G401 (cell line): ENCODE measurements around the gene ADK. TPM values are rescaled to one million over a fixed set of nuclear protein-coding genes. Genes with fewer than 3 reads are reported as not detected.

Source experiments
- DNase-seq: peaks from one replicate; pipeline ENCODE4 v3.0.0-alpha.2; 2015; ENCODE audit warnings: low spot score
- in situ Hi-C: cut with HindIII; loops from 2 replicates; pipeline ENCODE4 v1.10.0; 2016; ENCODE audit warnings: low sequenced_read_pairs, mixed read lengths
- total RNA-seq: library from RNA; depleted of rRNA; stranded (reverse); fragments of >200 nt; shearing (Covaris generic); gene quantifications from 2 replicates; pipeline ENCODE4 v1.2.3, GENCODE V29; 2014; rRNA removed

Gene ADK
- total RNA-seq = 96.2 and 99.5 TPM in 2 replicates

DNA sequence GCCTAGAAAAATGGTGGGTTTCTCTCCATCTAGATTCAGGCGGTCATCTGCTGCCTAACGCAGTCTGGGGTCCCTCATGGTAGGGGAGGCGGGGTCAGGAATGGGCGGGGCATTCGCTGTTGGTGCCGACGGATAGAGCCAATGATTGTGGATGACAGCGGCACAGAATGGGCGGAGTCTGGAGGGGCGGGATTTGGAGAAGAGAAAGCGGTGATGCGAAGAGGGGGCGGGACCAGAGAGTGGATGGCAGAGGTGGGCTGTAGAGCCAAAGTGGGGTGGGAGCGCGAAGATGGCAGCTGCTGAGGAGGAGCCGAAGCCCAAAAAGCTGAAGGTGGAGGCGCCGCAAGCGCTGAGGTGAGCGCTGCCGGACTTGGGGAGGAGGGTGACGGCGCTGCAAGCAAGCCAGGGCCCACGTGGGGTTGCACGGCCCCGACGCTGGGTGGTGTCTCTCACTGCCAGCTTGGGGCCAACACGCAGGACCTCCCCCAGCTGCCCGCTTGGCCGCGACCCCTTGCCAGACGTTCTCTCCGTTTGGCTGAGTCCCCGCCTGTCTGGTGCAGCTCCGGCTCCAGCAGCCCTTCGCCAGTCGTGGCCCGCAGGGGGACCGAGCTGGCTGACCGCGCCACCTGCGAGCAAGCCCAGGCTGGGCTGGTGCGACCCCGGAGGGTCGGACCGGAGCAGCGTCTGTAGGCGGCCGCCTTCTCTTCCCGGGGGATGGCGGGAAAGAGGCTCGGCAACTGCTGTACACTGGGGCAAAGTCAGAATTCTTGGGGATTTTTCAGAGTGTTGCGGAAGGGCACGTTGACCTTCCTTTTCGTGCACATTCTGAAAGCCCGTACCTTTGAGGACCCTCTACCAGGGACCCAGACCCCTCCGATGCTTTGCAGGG lies at the start of gene ADK:
ADK (plus strand) TSS at position 232 of the 889 bp plus-strand sequence; CDS start at position 290, 58 bp downstream.
- in situ Hi-C loops = no loop called here
- DNase-seq = peak; percentile 100

DNA sequence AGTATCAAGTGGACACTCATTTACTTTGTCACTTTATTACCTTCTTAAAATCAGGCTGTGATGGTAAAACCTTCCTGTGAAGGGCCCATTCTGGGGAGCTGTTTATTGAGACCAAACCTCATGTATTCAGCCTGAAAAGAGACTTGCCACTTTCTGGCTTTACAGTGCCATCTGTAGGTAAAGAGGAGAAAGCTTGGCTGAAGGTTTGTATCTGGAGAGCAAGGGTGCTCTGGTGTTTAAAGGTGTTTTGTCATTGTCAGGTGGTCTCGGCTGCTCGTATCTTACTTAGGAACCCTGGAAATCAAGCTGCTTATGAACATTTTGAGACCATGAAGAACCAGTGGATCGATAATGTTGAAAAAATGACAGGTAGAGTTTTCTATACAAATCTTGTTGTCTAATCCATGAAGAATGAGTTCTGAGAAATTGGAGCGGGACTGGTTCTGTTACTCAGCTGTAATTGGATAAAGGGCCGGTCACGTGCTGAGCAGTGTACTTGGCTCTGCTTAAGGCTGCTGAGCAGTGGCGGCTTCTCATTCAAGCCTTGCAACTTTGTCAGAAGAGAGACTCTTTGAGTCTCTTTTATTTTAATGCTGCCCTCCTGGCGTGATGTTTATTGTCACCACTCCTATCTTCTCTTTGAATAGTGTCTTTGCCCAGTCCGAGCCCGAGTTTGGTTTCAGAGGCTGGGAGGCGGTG lies 47.3 kb upstream of the ADK start:
- DNase-seq = peak; percentile 61
- in situ Hi-C loops = no loop called here

GRCh38 chr10:74104480-74104879 lies 46.5 kb upstream of the ADK start:
- in situ Hi-C loops = no loop called here

GRCh38 chr10:74104996-74105395 lies 46.0 kb upstream of the ADK start:
- in situ Hi-C loops = no loop called here
- peak; percentile 80 for DNase-seq

More at GRCh38 chr10:74104480-74104879, 46.5 kb upstream of the ADK start:
- DNase-seq = peak; percentile 79

DNA sequence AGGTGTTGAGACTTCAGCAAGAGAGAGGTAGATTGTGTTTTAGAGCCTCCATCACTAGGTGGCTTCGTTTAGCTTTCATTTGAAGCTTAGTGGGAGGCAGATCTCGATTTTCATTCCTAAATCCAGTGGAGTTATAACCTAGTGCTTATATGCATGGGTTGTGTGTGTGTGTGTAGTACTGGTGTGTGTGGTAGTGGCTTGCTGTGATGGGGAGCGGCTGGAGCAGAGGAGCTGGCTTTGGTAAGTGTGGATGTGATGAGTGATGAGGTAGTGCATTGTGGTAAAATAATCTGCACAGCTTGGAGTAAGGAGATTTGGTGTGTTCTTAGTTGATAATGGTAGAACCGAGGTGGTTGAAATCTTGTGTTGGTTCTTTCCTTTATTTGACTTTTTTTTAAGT lies 43.6 kb upstream of the ADK start:
- no peak for DNase-seq
- in situ Hi-C loops = no loop called here

DNA sequence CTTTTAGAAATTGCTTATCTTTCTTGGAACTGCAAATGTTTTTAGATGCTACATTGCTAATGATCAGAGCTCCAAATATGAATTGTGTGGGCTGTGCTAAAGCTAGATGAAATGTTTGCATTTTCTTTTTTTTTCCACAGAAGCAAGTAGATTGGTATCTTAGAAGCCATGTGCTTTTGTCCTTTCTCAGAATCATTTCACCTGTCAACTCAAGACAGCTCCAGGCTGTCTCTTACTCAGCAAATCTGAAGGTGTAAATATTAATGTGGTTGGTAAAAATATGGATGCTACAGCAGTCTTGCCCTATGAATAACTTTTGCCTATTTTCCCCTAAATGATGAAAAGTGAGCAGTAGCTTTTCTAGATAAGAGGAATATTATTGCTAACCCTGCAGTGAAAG lies 41.6 kb upstream of the ADK start:
- in situ Hi-C loops = no loop called here
- DNase-seq = no peak

DNA sequence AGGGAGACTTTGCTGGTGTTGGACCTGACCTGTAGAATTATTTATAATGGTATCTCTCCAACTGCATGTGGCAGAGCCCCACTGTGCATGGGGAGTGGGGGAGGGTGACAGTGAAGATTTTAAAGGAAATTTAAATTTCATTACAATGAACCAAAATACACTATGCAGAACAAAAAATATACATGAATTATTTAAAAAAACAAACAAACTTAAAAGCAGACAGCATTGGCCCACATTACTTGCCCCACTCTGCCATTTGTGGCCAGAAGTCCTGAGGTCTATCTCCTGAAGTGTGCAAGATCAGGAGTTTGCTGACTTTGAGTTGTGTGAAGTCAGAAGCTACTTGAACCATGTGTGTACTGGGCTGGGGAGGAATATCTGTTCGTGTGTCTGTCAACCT lies 40.9 kb upstream of the ADK start:
- DNase-seq = no peak
- in situ Hi-C loops = no loop called here

DNA sequence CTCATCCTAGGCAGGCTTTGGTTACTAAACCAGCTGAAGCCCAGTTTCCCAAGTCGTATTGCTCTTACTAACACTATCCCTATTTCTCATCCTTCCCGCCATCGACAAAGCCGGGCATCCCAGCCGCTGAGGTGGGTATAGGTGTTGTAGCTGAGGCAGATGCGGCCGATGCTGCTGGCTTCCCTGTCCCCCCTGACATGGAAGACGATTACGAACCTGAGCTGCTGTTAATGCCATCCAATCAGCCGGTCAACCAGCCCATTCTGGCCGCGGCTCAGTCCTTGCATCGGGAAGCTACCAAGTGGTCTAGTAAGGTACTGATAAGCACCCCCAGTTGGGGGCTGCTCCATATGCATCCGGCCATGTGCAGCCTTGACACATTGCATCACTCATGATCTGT lies 39.2 kb upstream of the ADK start:
- in situ Hi-C loops = no loop called here
- DNase-seq = no peak

GRCh38 chr10:74113546-74113945 lies 37.5 kb upstream of the ADK start:
- in situ Hi-C loops = no loop called here
- DNase-seq = no peak

DNA sequence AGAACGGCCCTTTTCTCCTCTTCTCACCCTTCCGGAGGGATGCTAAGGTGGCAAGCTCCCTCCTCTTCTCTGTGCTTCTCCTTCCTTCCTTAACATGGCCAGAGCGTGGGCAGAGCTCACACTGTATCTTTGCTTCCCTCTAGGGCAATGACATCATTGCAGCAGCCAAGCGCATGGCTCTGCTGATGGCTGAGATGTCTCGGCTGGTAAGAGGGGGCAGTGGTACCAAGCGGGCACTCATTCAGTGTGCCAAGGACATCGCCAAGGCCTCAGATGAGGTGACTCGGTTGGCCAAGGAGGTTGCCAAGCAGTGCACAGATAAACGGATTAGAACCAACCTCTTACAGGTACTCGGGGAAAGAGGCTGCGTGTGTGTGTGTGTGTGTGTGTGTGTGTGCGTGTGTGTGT lies 37.0 kb upstream of the ADK start:
- DNase-seq = peak; percentile 72
- in situ Hi-C loops = no loop called here

DNA sequence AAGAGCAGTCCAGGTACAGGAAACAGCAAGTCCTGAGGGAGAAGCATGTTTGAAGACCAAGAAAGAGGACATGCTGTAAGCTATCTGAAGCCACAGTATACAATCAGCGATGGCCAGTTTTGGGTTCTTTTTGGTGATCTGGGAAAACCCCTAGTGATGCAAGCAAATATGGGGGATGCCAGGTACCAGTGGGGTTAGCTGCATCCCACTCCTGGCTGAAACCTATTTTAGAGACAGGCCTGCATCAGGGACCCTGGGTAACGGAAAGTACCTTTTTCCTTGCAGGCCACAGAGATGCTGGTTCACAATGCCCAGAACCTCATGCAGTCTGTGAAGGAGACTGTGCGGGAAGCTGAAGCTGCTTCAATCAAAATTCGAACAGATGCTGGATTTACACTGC lies 33.3 kb upstream of the ADK start:
- in situ Hi-C loops = no loop called here
- no peak for DNase-seq

GRCh38 chr10:74118804-74119203 lies 32.2 kb upstream of the ADK start:
- DNase-seq = no peak
- in situ Hi-C loops = no loop called here

- in situ Hi-C loops = no loop called here
- DNase-seq = peak; percentile 27
These were observed 30.1 kb upstream of the ADK start for GRCh38 chr10:74120911-74121310.

DNA sequence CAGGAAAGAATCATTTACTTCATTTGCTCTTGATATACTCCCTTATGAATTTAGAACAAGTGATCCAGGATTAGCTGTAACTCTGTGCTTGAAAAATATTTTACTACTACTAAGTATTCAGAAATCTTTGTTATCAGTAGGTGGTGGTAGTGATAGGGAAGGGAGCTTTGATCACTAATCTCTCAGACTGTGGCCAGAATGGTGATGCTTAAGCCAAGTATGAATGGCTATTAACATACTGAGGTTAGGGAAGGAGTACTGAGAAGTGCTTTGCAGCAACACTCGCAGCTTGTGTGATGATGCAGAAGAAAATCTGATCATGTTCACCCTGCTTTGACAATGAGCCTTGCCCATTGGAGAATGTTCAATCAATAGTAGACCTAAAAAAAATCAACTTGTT lies 29.7 kb upstream of the ADK start:
- no peak for DNase-seq
- in situ Hi-C loops = no loop called here

- in situ Hi-C loops = no loop called here
These were observed 29.0 kb upstream of the ADK start for GRCh38 chr10:74122060-74122459.

DNA sequence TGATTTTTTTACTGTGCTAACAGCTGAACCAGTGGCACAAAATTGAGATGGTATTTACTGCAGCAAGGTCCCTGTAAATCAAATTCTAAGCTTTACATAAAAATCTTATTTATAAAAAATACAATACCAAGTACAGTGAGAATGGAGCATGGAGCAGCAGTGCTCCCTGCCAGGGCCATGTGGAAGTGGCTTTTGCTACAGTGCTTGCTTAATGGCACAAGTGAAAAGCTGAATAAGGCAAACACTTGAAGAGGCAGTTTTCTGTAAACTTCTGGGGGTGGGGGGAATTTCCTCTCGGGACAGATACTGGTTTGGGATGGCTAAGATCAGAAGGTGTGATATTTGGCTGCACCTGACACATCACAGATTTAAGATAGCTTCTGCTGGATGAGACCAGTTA lies 27.9 kb upstream of the ADK start:
- in situ Hi-C loops = no loop called here
- no peak for DNase-seq

More at GRCh38 chr10:74122060-74122459, 29.0 kb upstream of the ADK start:
- DNase-seq = no peak

DNA sequence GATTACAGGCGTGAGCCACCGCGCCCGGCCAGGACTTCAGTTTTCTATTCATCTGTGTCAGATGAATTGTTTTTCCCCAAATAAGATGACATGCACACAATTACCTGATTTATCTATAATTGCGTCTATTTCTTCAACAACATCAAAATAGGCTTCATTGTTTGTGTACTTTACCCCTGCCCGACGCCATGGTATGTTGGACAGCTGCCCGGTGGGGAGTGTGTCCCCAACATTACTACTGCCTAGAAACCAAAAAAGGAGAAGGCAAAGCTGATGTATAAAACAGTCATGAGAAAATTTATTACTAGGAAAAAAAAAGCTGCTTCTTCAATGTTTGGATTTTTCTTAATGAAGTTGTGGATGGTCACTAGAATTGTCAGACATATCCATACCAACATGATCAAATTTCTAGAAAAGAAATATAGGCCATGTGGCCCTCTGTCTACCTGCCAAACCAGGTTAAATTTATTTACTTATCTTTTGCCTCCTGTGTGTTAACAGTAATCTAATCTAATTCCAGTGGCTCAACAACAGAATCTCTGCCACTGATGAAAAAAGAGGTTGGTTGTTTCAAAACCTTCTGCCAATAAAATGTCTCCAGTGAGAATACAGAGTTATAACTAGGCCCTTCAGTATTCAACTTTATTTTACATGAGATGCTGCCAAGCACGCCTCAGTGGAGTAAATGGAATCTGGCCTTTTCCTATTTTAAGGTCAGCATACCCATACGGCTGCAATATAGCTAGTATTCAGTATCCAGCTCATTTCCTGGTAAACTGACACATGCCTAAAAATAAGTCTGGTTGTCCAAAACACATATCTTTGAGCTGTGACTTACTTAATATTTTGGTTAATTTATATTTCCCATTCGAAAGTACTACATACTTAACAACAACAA lies 16.8 kb upstream of the ADK start:
- in situ Hi-C loops = no loop called here
- no peak for DNase-seq

GRCh38 chr10:74135452-74135851 lies 15.6 kb upstream of the ADK start:
- DNase-seq = no peak
- in situ Hi-C loops = no loop called here

GRCh38 chr10:74137992-74138391 lies 13.0 kb upstream of the ADK start:
- in situ Hi-C loops = no loop called here
- DNase-seq = no peak
